Skeletal muscle cell (primary cell): ENCODE results near the gene LRRC8E.
"Not testable (repeated sequence)": the region's sequence is repeated elsewhere in the genome, so short reads cannot be mapped to it uniquely, and the experiment has no call there.

Experiments
- DNase-seq: peaks from one replicate; pipeline ENCODE4 v3.0.0-alpha.2; 2010; ENCODE audit warnings: low read depth
- H3K4me3 ChIP-seq: 2 replicates; pipeline ENCODE4 v1.5.1; 2011; ENCODE audit warnings: low read depth, mild to moderate bottlenecking, control low read depth, low read length, moderate library complexity

Gene LRRC8E

DNA sequence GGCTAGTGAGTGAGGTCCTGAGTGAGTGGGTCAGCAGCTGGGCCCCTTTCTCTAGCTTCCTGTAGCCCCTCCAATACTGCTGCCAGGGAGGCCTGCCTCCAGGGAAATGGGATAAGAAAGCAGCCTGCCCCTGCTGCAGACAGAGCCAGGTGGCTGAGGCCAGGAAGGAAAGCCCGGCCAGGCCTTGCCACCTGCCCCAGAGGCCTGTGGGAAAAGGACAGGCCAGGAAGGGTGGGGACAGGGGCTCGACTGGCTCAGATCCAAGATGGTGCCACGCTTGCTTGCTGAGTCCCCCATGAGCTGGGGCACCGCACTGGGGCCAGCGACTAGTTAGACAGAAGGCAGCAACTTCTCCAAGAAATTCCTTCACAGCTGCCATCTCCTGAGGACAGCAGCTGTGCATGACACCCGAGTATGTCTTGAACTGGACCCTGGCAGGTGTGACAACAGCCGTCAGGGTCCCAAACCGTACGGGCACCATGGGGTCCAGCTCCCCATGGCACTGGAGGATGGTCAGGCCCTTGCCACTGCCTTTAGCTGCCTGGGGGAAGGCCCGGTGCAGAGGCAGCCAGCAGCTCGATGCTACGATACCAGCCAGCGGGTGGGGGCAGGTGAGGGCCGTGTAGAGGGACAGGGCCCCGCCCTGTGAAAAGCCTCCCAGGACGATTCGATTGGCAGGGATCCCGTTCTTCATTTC lies 9.1 kb upstream of the LRRC8E start:
- no peak overlapping the region for H3K4me3 ChIP-seq
- DNase-seq, result no peak

- DNase-seq, result no peak
- no peak overlapping the region for H3K4me3 ChIP-seq
Measured at GRCh38 chr19:7879836-7880235, 8.5 kb upstream of the LRRC8E start.

GRCh38 chr19:7881910-7882309 lies 6.4 kb upstream of the LRRC8E start:
- no peak for DNase-seq
- no peak overlapping the region for H3K4me3 ChIP-seq

DNA sequence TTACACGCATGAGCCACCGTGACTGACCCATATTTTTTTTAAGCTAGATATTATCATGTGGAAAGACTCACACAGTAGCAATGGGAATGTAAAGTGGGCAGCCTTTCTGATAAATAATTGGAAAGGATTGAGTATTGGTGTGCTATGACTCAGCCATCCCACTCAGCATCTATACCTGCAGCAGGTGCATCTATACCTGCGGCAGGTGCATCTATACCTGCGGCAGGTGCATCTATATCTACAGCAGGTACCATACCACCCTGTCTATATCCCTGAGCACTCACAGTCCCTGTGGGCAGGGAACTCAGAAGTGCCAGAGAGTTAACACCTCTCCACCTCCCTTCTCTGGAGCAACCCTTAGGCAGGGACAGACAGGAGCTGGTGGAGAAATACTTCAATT lies 5.2 kb upstream of the LRRC8E start:
- no peak overlapping the region for H3K4me3 ChIP-seq
- no peak for DNase-seq

GRCh38 chr19:7883796-7884570 lies 4.3 kb upstream of the LRRC8E start:
- H3K4me3 ChIP-seq, result no peak overlapping the region
- DNase-seq, result no peak

DNA sequence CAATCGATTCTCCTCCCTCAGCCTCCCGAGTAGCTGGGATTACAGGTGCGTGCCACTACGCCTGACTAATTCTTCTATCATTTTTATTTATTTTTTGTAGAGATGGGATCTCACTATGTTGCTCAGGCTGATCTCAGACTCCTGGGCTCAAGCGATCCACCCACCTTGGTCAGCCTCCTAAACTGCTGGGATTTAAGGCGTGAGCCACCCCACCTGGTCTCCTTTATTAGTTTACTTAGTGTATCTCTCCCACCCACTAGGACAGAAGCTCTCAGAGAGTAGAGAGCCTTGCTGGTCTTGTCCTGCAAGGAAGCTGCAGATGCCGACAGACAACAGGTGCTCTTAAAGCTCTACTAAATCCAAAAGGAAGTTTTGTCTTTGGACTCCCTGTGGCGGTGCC lies 2.5 kb upstream of the LRRC8E start:
- DNase-seq, result no peak
- no peak overlapping the region for H3K4me3 ChIP-seq

DNA sequence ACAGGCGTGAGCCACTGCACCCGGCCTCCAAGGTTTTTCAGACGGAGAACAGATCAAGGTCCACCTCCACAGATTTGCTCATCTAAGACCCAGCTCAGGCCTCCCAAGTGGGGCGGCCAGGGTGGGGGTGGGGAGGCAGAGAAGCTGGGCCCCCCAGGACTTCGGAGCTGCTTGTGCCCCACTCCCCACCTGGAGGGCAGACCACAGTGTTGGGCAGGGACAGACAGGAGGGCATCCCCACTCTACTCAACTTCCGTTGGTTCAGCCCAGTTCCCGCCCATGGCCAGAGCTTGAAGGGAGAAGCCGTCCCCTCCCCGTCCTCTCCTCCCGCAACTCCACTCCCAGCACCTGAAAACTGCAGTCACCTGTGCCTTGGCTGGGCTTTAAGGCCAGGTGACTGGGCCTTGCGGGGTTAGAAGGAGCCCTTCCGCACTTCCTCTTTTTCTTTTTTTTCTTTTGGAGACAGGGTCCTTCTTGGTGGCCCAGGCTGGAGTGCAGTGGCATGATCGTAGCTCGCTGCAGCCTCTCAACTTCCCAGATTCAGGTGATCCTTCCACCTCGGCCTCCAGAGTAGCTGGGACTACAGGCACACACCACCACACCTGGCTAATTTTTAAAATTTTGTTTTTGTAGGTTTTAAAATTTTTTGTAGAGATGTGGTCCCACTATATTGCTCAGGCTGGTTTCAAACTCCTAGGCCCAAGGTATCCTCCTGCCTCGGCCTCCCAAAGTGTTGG lies 734 bp upstream of the LRRC8E start:
- no peak for DNase-seq
- peak overlapping the region; percentile 64 for H3K4me3 ChIP-seq

DNA sequence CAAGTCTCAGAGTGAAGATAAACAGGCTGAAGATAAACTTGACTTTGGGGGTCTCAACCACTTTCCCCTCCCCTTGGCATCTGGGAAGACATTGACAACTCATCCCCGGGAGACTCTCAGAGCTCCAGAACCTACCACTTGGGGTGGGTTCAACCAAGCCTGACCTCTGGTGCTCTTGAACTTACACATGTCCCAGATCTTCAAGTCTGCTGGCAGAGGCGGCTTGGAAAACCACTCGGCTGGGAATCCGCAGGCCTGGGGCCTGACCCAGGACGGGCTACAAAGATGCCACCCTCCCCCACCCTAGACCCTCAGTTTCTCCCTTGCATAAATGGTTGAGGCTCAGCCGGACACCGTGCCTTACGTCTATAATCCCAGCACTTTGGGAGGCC lies 512 bp downstream of the LRRC8E start:
- H3K4me3 ChIP-seq, result peak overlapping the region; percentile 64
- no peak for DNase-seq

GRCh38 chr19:7893362-7894101 lies 5.2 kb downstream of the LRRC8E start:
- not testable (repeated sequence) for DNase-seq, H3K4me3 ChIP-seq

DNA sequence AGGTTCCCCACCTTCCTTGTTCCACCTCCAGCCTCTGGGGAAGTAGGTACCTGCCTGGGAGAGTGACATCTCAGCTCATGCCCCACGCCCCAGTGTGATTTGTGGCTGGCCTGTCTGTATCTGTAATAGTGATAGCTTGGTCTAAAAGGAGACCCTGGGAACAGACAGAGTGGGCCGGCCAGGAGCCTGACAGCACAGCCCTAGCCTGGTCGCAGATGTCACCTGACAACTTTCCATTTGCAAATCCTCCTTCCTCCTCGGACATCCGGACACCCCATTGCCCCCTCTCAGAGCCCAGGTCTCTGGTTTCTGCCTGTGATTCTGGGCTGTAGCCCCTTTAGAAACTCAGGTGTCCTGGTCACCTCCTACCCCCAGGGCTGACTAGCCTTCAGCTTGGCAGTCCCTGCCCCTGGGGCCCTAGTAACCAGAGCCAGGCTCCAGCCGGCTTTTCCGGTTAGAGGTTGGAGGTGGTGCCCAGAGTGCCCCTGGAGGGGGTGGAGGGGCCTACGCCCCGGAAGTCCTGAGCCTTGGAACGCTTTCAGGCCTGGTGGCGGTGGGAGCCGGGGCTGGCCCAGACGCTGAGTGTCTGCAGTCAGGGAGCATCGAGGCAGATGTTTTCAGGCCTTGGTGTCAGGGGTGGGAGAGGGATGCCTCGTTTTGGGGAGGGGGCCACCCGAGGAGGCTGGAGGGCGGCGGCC lies 6.5 kb downstream of the LRRC8E start:
- no peak for DNase-seq

DNA sequence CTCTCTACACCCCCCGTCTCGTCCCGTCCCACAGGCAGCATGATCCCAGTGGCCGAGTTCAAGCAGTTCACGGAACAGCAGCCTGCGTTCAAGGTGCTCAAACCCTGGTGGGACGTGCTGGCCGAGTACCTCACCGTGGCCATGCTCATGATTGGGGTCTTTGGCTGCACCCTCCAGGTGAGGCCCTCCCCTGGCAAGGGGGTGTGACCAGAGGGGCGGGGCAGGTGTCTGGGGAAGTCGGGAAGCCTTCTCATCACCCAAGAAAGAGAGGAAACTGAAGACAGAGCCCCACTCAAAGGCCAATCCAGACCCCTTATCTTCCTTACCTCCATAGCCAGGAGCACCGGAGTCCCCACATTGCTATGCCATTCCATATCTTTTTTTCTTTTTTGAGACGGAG lies 7.3 kb downstream of the LRRC8E start:
- DNase-seq, result no peak
- H3K4me3 ChIP-seq, result no peak overlapping the region

More for the DNA sequence above, 6.5 kb downstream of the LRRC8E start:
- no peak overlapping the region for H3K4me3 ChIP-seq

DNA sequence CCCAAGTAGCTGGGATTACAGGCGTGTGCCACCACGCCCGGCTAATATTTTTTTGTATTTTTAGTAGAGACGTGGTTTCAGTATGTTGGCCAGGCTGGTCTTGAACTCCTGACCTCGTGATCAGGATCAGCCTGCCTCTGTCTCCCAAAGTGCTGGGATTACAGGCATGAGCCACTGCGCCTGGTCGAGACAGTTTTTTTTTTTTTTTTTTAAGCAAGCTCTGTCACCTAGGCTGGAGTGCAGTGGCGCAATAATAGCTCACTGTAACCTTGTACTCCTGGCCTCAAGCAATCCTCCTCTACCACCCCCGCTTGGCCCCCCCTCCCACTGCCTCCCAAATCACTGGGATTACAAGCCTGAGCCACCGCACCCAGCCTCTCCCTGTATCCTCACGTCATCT lies 9.0 kb downstream of the LRRC8E start:
- H3K4me3 ChIP-seq, result no peak overlapping the region
- no peak for DNase-seq

- no peak overlapping the region for H3K4me3 ChIP-seq
- DNase-seq, result no peak
Measured at GRCh38 chr19:7898967-7899366, 10.7 kb downstream of the LRRC8E start.

GRCh38 chr19:7899751-7900378 lies 11.6 kb downstream of the LRRC8E start:
- no peak for DNase-seq
- H3K4me3 ChIP-seq, result no peak overlapping the region

DNA sequence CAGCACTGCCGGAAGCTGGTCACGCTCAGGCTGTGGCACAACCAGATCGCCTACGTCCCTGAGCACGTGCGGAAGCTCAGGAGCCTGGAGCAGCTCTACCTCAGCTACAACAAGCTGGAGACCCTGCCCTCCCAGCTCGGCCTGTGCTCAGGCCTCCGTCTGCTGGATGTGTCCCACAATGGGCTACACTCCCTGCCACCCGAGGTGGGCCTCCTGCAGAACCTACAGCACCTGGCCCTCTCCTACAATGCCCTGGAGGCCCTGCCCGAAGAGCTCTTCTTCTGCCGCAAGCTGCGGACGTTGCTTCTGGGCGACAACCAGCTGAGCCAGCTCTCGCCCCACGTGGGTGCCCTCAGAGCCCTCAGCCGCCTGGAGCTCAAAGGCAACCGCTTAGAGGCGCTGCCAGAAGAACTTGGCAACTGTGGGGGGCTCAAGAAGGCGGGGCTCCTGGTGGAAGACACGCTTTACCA lies 12.1 kb downstream of the LRRC8E start:
- H3K4me3 ChIP-seq, result no peak overlapping the region
- no peak for DNase-seq

GRCh38 chr19:7900931-7901330 lies 12.6 kb downstream of the LRRC8E start:
- no peak overlapping the region for H3K4me3 ChIP-seq
- DNase-seq, result no peak

DNA sequence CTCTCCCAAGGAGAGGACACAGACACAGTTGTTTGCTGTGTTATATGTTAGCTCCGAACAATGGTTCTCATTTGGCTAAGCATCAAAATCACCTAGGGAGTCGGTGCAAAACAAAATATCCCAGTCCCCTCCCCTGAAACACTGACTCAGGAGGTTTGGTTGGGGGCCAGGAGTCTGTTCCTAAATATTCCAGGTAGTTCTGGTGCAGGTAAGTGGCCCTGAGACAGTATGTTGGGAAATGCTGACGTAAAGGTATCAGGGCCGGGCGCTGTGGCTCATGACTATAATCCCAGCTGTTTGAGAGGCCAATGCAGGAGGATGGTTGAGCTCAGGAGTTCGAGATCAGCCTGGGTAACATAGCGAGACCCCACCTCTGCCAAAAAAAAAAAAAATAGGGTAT lies 13.0 kb downstream of the LRRC8E start:
- DNase-seq, result no peak
- no peak overlapping the region for H3K4me3 ChIP-seq

- peak overlapping the region; percentile 80 for H3K4me3 ChIP-seq
- no peak for DNase-seq
Measured at GRCh38 chr19:7902796-7903243, 14.5 kb downstream of the LRRC8E start.
